Measurements from ENCODE around the gene GPC4. TPM values are rescaled to one million over a fixed set of nuclear protein-coding genes. Genes with fewer than 3 reads are reported as not detected.
"Not testable (repeated sequence)": the region's sequence is repeated elsewhere in the genome, so short reads cannot be mapped to it uniquely, and the experiment has no call there.

GPC4 gene
- total RNA-seq, 2 experiments from 2014 or later = not detected

GRCh38 chrX:133302775-133303445 lies 112.4 kb downstream of the GPC4 start:
- H3K4me1 Mint-ChIP-seq = no peaks in the 10 kb centered on the region
- H3K27ac Mint-ChIP-seq = no peak overlapping the region
- H3K4me3 Mint-ChIP-seq = no peak overlapping the region
- DNase-seq = no peak
- ChIA-PET POLR2A (no interaction called here), CTCF (no interaction called here)
- no peaks in the 10 kb centered on the region for H3K27me3 Mint-ChIP-seq
- no peaks in the 10 kb centered on the region for H3K36me3 Mint-ChIP-seq (ENCODE audit: low read depth)
- no peaks in the 10 kb centered on the region for H3K9me3 Mint-ChIP-seq

- H3K27ac Mint-ChIP-seq = no peak overlapping the region
- H3K4me1 Mint-ChIP-seq = no peaks in the 10 kb centered on the region
- H3K27me3 Mint-ChIP-seq = no peaks in the 10 kb centered on the region
- no peak for DNase-seq
- H3K9me3 Mint-ChIP-seq = no peaks in the 10 kb centered on the region
- no peak overlapping the region for H3K4me3 Mint-ChIP-seq
- no peaks in the 10 kb centered on the region for H3K36me3 Mint-ChIP-seq (ENCODE audit: low read depth)
- CTCF ChIA-PET = no interaction called here
- POLR2A ChIA-PET = no interaction called here
Measured at GRCh38 chrX:133300591-133300990, 114.7 kb downstream of the GPC4 start.

GRCh38 chrX:133297284-133297683 lies 118.0 kb downstream of the GPC4 start:
- H3K27me3 Mint-ChIP-seq = no peaks in the 10 kb centered on the region
- no peak overlapping the region for H3K27ac Mint-ChIP-seq
- no peaks in the 10 kb centered on the region for H3K4me1 Mint-ChIP-seq
- CTCF ChIA-PET = no interaction called here
- H3K36me3 Mint-ChIP-seq (ENCODE audit: low read depth) = no peaks in the 10 kb centered on the region
- H3K9me3 Mint-ChIP-seq = no peaks in the 10 kb centered on the region
- DNase-seq = no peak
- H3K4me3 Mint-ChIP-seq = no peak overlapping the region
- POLR2A ChIA-PET = no interaction called here

DNA sequence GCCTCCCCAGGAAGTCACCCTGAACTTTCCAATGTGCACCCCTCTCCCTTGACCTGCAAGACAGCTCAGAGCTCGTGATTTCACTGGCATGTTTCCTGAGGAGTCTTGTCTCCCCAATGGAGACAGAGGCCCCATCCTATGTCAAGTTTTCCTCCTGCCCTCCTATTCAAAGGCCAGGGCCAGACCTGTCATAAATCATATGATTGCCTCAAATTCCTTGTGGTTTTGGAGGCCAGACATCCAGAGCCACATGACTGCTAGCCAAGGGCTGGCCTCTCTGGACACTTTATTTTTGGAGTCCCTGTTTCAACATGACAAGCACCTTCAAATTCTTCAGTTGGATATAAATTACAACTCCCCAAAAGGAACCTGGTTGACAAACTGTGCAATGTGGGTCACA lies 121.2 kb downstream of the GPC4 start:
- POLR2A ChIA-PET = no interaction called here
- Mint-ChIP-seq H3K4me1 (no peaks in the 10 kb centered on the region), H3K9me3 (no peaks in the 10 kb centered on the region), H3K36me3 (ENCODE audit: low read depth) (no peaks in the 10 kb centered on the region), H3K4me3 (no peak overlapping the region), H3K27me3 (no peaks in the 10 kb centered on the region), H3K27ac (no peak overlapping the region)
- CTCF ChIA-PET = no interaction called here
- DNase-seq = no peak

GRCh38 chrX:133290076-133290475 lies 125.2 kb downstream of the GPC4 start:
- CTCF ChIA-PET = no interaction called here
- no peaks in the 10 kb centered on the region for H3K4me1 Mint-ChIP-seq
- no peaks in the 10 kb centered on the region for H3K9me3 Mint-ChIP-seq
- POLR2A ChIA-PET = no interaction called here
- H3K36me3 Mint-ChIP-seq (ENCODE audit: low read depth) = no peaks in the 10 kb centered on the region
- no peak overlapping the region for H3K4me3 Mint-ChIP-seq
- no peaks in the 10 kb centered on the region for H3K27me3 Mint-ChIP-seq
- DNase-seq = no peak
- no peak overlapping the region for H3K27ac Mint-ChIP-seq

- Mint-ChIP-seq H3K9me3 (no peaks in the 10 kb centered on the region), H3K4me3 (no peak overlapping the region), H3K27ac (no peak overlapping the region), H3K27me3 (no peaks in the 10 kb centered on the region), H3K4me1 (no peaks in the 10 kb centered on the region), H3K36me3 (ENCODE audit: low read depth) (no peaks in the 10 kb centered on the region)
- ChIA-PET POLR2A (no interaction called here), CTCF (no interaction called here)
- no peak for DNase-seq
Measured at GRCh38 chrX:133287860-133288259, 127.4 kb downstream of the GPC4 start.

GRCh38 chrX:133285341-133285740 lies 129.9 kb downstream of the GPC4 start:
- H3K4me1 Mint-ChIP-seq = no peaks in the 10 kb centered on the region

GRCh38 chrX:133279112-133279730 lies 136.1 kb downstream of the GPC4 start:
- H3K4me3 Mint-ChIP-seq; H3K9me3 Mint-ChIP-seq; DNase-seq; H3K36me3 Mint-ChIP-seq (ENCODE audit: low read depth); H3K27me3 Mint-ChIP-seq; H3K4me1 Mint-ChIP-seq; POLR2A ChIA-PET; H3K27ac Mint-ChIP-seq: not testable (repeated sequence)
- CTCF ChIA-PET = interaction anchor here (0.6 to 0.9 kb wide), 2 partner anchors 10 to 18 kb away, joined by 3 to 6 read pairs; no protein-coding TSS in a partner anchor

More at GRCh38 chrX:133285341-133285740, 129.9 kb downstream of the GPC4 start:
- Mint-ChIP-seq H3K9me3 (no peaks in the 10 kb centered on the region), H3K27me3 (no peaks in the 10 kb centered on the region), H3K36me3 (ENCODE audit: low read depth) (no peaks in the 10 kb centered on the region), H3K27ac (no peak overlapping the region), H3K4me3 (no peak overlapping the region)
- CTCF ChIA-PET = no interaction called here
- DNase-seq = no peak
- POLR2A ChIA-PET = no interaction called here

GRCh38 chrX:133273180-133273579 lies 142.1 kb downstream of the GPC4 start:
- no peak for DNase-seq
- no peaks in the 10 kb centered on the region for H3K4me1 Mint-ChIP-seq
- H3K27ac Mint-ChIP-seq = no peak overlapping the region
- POLR2A ChIA-PET = no interaction called here
- no peaks in the 10 kb centered on the region for H3K27me3 Mint-ChIP-seq
- no peaks in the 10 kb centered on the region for H3K36me3 Mint-ChIP-seq (ENCODE audit: low read depth)
- no peak overlapping the region for H3K4me3 Mint-ChIP-seq
- no peaks in the 10 kb centered on the region for H3K9me3 Mint-ChIP-seq
- CTCF ChIA-PET = no interaction called here

DNA sequence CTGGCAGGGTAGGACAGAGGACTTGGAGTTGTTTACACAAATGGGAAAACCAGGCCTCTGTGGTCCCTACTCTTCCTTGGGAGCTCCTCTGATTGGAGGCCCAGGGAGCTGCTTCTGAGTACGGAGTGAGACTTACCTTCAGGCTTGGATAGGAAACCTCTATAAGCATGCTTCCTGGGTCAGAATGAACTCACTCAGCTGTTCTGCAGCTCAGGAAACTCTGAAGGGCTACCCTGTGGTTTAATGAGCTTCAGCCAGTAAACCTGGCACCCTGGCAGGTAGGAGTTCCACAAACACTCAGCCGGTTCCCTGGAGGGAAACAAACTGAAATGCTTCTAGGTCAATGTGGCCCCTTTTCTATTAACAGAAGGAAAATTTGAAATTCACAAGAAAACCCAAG lies 146.1 kb downstream of the GPC4 start:
- CTCF ChIA-PET = interaction anchor here (0.6 kb wide), 1 partner anchor 10 kb away, joined by 6 read pairs; no protein-coding TSS in a partner anchor
- Mint-ChIP-seq H3K4me3 (no peak overlapping the region), H3K27ac (no peak overlapping the region), H3K9me3 (no peaks in the 10 kb centered on the region), H3K36me3 (ENCODE audit: low read depth) (no peaks in the 10 kb centered on the region), H3K4me1 (no peaks in the 10 kb centered on the region), H3K27me3 (no peaks in the 10 kb centered on the region)
- no peak for DNase-seq
- POLR2A ChIA-PET = no interaction called here

DNA sequence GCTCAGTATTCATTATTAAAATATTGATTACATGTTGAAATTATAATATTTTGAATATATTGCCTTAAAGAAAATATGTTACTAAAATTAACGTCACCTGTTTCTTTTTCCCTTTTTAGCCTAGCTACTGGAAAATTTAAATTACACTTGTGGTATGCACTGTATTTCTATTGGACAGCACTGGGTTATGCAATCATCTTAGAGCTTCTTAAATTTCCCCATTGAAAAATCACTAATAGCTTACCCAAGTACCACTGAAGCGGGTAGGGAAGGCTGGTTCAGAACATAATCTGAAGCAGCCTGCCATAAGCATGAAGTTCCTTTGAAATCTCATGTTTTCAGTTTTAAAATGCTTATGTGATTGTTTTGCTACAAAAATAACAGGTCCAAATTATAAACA lies 147.7 kb downstream of the GPC4 start:
- no peak overlapping the region for H3K27ac Mint-ChIP-seq
- H3K4me1 Mint-ChIP-seq = no peaks in the 10 kb centered on the region
- POLR2A ChIA-PET = no interaction called here
- H3K9me3 Mint-ChIP-seq = no peaks in the 10 kb centered on the region
- no peak for DNase-seq
- H3K27me3 Mint-ChIP-seq = no peaks in the 10 kb centered on the region
- CTCF ChIA-PET = no interaction called here
- H3K36me3 Mint-ChIP-seq (ENCODE audit: low read depth) = no peaks in the 10 kb centered on the region
- no peak overlapping the region for H3K4me3 Mint-ChIP-seq

DNA sequence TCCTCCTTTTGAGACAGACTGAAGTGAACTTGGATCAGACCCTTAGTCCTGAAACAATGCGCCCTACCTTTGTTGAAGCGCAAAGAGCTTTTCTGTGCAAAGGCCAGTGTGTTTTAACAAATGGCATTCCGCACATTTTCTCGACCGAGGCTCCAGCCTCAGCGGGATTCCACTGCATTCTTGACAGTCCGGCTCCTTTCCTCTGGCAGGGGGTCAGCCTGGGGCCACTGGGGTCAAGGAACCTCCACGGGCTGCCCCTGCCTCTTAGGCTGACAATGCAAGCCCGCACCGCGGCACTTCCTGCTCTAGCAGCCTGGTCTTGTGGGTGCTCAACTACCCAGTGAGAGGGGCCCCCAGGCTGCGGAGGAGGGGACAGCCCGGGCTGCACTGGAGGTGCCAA lies 150.0 kb downstream of the GPC4 start:
- no peaks in the 10 kb centered on the region for H3K4me1 Mint-ChIP-seq
- no peaks in the 10 kb centered on the region for H3K9me3 Mint-ChIP-seq
- POLR2A ChIA-PET = no interaction called here
- H3K36me3 Mint-ChIP-seq (ENCODE audit: low read depth) = no peaks in the 10 kb centered on the region
- H3K27me3 Mint-ChIP-seq = no peaks in the 10 kb centered on the region
- H3K27ac Mint-ChIP-seq = no peak overlapping the region
- H3K4me3 Mint-ChIP-seq = no peak overlapping the region
- CTCF ChIA-PET = interaction anchor here (0.7 kb wide), 1 partner anchor 28 kb away, joined by 3 read pairs; no protein-coding TSS in a partner anchor
- DNase-seq = no peak

DNA sequence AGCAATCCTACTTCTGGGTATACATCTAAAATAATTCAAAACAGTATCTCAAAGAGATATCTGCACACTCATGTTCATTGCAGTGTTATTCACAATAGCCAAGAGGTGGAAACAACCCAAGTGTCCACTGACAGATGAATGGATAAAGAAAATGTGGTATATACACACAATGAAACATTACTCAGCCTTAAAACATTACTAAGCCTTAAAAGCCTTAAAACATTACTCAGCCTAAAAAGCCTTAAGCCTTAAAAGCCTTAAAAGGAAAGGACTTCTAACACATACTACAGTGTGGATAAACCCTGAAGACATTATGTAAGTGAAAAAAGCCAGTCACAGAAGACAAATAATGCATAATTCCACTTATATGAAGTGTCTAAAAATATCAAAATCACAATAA lies 156.8 kb downstream of the GPC4 start:
- CTCF ChIA-PET = no interaction called here
- H3K27ac Mint-ChIP-seq = no peak overlapping the region

GRCh38 chrX:133254666-133255065 lies 160.6 kb downstream of the GPC4 start:
- Mint-ChIP-seq H3K9me3 (no peaks in the 10 kb centered on the region), H3K4me1 (no peaks in the 10 kb centered on the region), H3K27me3 (no peaks in the 10 kb centered on the region), H3K4me3 (no peak overlapping the region), H3K27ac (no peak overlapping the region), H3K36me3 (ENCODE audit: low read depth) (no peaks in the 10 kb centered on the region)
- ChIA-PET POLR2A (no interaction called here), CTCF (no interaction called here)
- no peak for DNase-seq

More for the DNA sequence above, 156.8 kb downstream of the GPC4 start:
- DNase-seq = no peak
- H3K4me3 Mint-ChIP-seq = no peak overlapping the region
- no peaks in the 10 kb centered on the region for H3K4me1 Mint-ChIP-seq
- no peaks in the 10 kb centered on the region for H3K36me3 Mint-ChIP-seq (ENCODE audit: low read depth)
- POLR2A ChIA-PET = no interaction called here
- H3K27me3 Mint-ChIP-seq = no peaks in the 10 kb centered on the region
- no peaks in the 10 kb centered on the region for H3K9me3 Mint-ChIP-seq
